Muscle layer of duodenum (tissue), 2 donors: ENCODE data around the gene GYS2.
A peak's percentile ranks its signal among the peaks of the same experiment; 100 is the strongest.

Experiments used
- H3K27ac ChIP-seq: one replicate; pipeline ENCODE4 v1.7.0; 2013; ENCODE audit warnings: mild to moderate bottlenecking, low read length
- H3K27me3 ChIP-seq: one replicate; pipeline ENCODE4 v1.7.0; 2013; ENCODE audit warnings: low read depth, mild to moderate bottlenecking, control low read depth, low read length
- H3K36me3 ChIP-seq, 2 donors: one replicate each; pipeline ENCODE4 v1.7.0; 2013; ENCODE audit warnings: low read length in 2 of 2, control low read depth in 1 of 2, mild to moderate bottlenecking in 1 of 2; ENCODE audit not compliant: insufficient read depth in 2 of 2, control insufficient read depth in 1 of 2
- H3K4me1 ChIP-seq, 2 donors: one replicate each; pipeline ENCODE4 v1.7.0; 2013; ENCODE audit warnings: low read length in 2 of 2, mild to moderate bottlenecking in 2 of 2, control low read depth in 1 of 2, moderate library complexity in 1 of 2; ENCODE audit not compliant: insufficient read depth in 2 of 2, control insufficient read depth in 1 of 2
- H3K4me3 ChIP-seq, 2 donors: one replicate each; pipeline ENCODE4 v1.7.0; 2013; ENCODE audit warnings: low read length in 2 of 2, low read depth in 1 of 2, mild to moderate bottlenecking in 1 of 2
- H3K9me3 ChIP-seq, 2 donors: one replicate each; pipeline ENCODE4 v1.7.0; 2013; ENCODE audit warnings: low read length in 2 of 2, control low read depth in 1 of 2, mild to moderate bottlenecking in 1 of 2; ENCODE audit not compliant: control insufficient read depth in 1 of 2
- donor health status: healthy.

Gene GYS2

DNA sequence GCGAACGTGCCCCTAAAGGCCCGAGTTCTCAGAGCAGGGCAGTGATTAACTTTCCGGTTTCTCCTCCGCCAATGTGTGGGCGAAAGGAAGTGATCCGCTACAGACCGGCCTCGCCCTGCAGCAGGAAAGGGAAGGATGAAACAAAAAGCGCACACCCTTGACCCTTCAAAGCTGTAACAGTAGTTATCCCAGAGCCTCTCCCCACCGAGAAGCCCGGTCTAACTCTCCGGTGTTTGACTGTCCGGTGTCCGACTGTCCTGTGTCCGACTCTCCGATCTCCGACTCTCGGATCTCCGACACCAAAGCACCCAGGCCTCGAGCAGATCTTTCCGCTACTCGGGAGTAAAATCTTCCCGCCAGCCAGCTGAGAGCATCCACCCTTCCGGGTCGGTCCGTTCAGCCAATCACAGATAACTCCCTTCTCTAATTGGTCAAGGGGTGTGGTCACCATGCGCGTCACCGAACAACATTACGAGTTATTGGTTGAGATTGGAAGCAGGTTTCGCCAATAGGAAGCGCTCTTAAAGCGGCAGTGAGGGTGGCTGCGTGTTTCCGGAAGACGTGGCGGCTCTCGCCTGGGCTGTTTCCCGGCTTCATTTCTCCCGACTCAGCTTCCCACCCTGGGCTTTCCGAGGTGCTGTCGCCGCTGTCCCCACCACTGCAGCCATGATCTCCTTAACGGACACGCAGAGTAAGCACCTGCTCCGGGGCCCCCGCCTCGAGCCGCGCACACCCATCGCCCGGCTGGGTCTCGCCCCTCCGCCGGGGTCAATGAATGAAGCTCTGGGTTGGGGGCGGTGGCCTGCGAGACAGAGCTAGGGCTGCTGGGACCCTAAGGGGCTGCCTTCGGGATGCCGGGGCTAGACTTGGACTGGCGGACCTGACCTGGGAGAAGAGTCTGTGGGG lies 103.1 kb downstream of the GYS2 start, which contains the start of the genes GOLT1B and RECQL:
TSS of gene GOLT1B (plus strand) at position 532 of the 906 bp plus-strand sequence. CDS start at position 667, 135 bp downstream.
TSS of gene RECQL (minus strand) at position 378 of the 906 bp plus-strand sequence. CDS start 2,065 bp downstream, outside the sequence.
- peaks cover 25 to 38% of the 10 kb centered on the region in 2 donors for H3K4me1 ChIP-seq
- H3K27me3 ChIP-seq = no peaks in the 10 kb centered on the region
- H3K9me3 ChIP-seq = no peaks in the 10 kb centered on the region
- H3K4me3 ChIP-seq = peak within 1 kb of the TSS; percentile 91 to 93
- peaks cover 13 to 25% of the 10 kb centered on the region in 2 donors for H3K36me3 ChIP-seq
- H3K27ac ChIP-seq = peak within 1 kb of the TSS; percentile 94

DNA sequence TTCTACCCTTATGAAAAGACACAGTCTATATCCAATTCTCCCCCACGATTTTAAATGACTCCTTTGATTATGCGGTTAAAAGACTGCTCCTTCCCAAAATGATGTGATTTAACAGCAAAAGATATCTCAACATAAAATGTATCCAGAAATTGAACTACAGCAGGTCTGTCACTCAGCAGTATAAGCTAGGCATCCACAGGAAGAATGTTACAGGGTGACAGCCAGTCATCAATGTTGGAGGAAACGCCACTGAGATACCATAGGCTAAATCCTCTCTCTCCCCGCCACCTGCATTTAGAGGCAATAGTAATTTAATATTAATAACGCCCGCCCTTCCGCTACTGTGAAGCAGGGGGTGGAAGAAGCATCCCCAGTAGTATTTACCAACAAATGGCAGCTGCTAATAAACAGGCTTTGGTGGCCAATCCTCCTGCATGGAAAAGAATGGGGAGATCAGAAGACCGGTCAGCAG lies 103.8 kb downstream of the GYS2 start:
- H3K4me1 ChIP-seq = peaks cover 25 to 38% of the 10 kb centered on the region in 2 donors
- peaks cover 19 to 32% of the 10 kb centered on the region in 2 donors for H3K36me3 ChIP-seq

DNA sequence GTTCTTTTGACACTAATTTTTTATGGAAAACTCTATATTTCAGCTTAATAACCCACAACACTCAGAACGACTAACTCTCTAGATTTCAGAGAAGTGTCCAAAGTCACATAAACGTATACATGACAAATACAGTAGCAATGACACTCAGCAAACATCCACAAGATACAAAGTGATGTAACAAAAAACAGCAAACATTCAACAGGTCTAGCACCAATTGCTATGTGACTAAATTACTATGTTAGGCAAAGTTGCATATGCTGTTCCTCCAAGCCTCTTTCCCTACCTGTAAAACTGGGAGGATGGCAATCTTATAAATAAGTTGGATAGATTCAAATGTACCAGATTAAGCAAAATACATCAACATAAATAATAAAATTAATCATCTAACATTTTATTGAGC lies 104.9 kb downstream of the GYS2 start:
- Histone ChIP-seq H3K27me3 (no peaks in the 10 kb centered on the region), H3K4me3 (peak overlapping the region in 1 of 2 donors; percentile 93), H3K36me3 (peaks cover 24 to 42% of the 10 kb centered on the region in 2 donors), H3K9me3 (no peaks in the 10 kb centered on the region), H3K4me1 (peaks cover 25 to 38% of the 10 kb centered on the region in 2 donors), H3K27ac (no peak overlapping the region)

More for the DNA sequence above, 103.8 kb downstream of the GYS2 start:
- peak overlapping the region; percentile 91 to 93 for H3K4me3 ChIP-seq
- H3K9me3 ChIP-seq = no peaks in the 10 kb centered on the region
- H3K27ac ChIP-seq = peak overlapping the region; percentile 94
- no peaks in the 10 kb centered on the region for H3K27me3 ChIP-seq
